ENCODE results near the gene RHOD.

GRCh38 chr11:67053896-67054329 is 2.7 kb upstream of the RHOD start:
- TF ChIP-seq FOXM1 (IDR thresholded peaks at IDR 0.05; ENCODE audit: low read depth) (no peak), REST (IDR thresholded peaks at IDR 0.05; ENCODE audit: low read depth, low read length) (no peak), ZBTB33 (IDR thresholded peaks at IDR 0.05; ENCODE audit: borderline replicate concordance, low read depth) (no peak), YY1 (IDR thresholded peaks at IDR 0.05; ENCODE audit: low read depth) (no peak), CTCF (IDR thresholded peaks at IDR 0.05) (peak; percentile 79), USF2 (IDR thresholded peaks at IDR 0.05; ENCODE audit: borderline replicate concordance, low read depth, low read length) (no peak), RCOR1 (IDR thresholded peaks at IDR 0.05; ENCODE audit: low read length) (no peak), MXI1 (IDR thresholded peaks at IDR 0.05; ENCODE audit: low read depth, low read length) (no peak), EP300 (IDR thresholded peaks at IDR 0.05; ENCODE audit: borderline replicate concordance in 1 of 2, low read depth in 1 of 2, low read length in 1 of 2) (no peak), POLR2AphosphoS5 (IDR thresholded peaks at IDR 0.05; ENCODE audit: low read depth, low read length) (no peak), RAD21 (IDR thresholded peaks at IDR 0.05; ENCODE audit: low read length) (peak; percentile 75)

Measured in SK-N-SH (cell line).